ENCODE measurements around the gene CCL26.
"Not testable (repeated sequence)": the region's sequence is repeated elsewhere in the genome, so short reads cannot be mapped to it uniquely, and the experiment has no call there.

The CCL26 gene

DNA sequence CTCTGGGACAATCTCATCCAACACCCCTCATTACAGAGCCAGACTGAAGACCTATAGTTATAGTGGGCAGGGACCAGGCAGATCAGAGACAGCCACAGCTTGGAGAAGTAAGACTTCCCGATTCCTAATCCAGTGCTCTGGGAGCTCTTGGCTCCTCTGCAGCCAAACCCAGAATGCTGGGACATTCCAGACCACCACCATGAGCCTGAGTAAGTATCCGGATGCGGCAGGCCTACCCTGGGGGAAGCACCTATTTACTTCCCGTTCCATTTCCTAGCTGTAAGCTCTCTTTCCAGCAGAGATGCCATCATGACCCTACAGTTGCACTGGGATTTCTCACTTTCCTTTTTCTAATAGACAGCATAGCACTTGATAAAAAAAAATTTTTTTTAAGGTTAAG lies 49.6 kb downstream of the CCL26 start:
- Mint-ChIP-seq H3K4me3 (no peak overlapping the region), H3K9me3 (no peaks in the 10 kb centered on the region), H3K27me3 (no peaks in the 10 kb centered on the region), H3K4me1 (peaks cover 5% of the 10 kb centered on the region), H3K36me3 (no peaks in the 10 kb centered on the region), H3K27ac (no peak overlapping the region)
- ATAC-seq (ENCODE audit: low read depth): no peak
- DNase-seq (ENCODE audit: low spot score in 2 of 2): no peak

DNA sequence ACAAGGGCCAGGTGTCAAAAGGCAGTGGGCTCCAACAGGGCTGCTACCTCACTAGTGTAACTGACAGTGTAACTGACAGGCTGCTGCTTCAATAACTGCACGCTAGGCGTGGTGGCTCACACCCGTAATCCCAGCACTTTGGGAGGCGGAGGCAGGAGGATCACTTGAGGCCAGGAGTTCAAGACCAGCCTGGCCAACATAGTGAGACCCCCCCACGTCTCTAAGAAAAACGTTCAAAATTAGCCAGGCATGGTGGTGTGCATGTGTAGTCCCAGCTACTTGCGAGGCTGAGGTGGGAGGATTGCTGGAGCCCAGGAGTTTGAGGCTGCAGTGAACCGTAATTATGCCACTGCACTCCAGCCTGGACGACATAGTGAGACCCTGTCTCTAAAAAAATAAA lies 50.1 kb downstream of the CCL26 start:
- DNase-seq (ENCODE audit: low spot score in 2 of 2); H3K4me1 Mint-ChIP-seq; H3K9me3 Mint-ChIP-seq; H3K4me3 Mint-ChIP-seq; H3K27me3 Mint-ChIP-seq; H3K36me3 Mint-ChIP-seq; ATAC-seq (ENCODE audit: low read depth); H3K27ac Mint-ChIP-seq: not testable (repeated sequence)

DNA sequence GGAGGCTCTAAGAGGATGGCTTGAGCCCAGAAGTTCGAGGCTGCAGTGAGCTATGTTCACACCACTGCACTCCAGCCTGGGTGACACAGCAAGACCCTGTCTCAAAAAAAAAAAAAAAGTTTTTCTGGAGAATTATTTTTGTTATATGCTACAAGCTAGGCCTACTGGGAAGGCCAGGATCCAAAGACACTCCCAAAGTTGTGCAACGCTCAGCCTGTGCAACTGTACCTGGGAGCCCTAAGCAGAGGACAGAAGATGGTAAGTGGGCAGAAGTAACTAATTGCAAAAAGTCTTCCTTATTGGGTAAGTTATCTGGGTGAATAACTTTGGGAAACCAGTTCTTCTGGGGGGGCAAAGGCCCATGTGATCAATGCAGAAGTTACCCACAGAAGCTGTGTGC lies 50.6 kb downstream of the CCL26 start:
- ATAC-seq (ENCODE audit: low read depth): no peak

DNA sequence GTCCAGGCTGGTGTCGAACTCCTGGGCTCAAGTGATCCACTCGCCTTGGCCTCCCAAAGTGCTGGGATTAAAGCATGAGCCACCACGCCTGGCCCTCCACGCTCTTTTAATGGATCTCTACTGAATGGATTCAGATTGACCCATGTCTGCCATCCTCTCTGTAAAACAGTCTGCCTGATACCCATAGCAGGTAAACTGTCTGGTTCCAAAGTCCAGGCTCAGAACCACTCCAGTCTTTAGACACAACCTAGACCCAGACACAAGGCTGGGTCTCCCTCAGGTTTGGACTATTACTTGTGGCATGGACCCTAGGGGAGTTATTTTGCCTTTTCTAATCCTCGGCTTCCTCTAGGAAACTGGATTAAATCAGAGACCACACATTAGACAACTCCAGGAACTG lies 52.4 kb downstream of the CCL26 start:
- no peak for DNase-seq (ENCODE audit: low spot score in 2 of 2)
- Mint-ChIP-seq H3K36me3 (peaks cover 5% of the 10 kb centered on the region), H3K27ac (no peak overlapping the region), H3K4me3 (no peak overlapping the region), H3K27me3 (no peaks in the 10 kb centered on the region), H3K9me3 (peaks cover 2% of the 10 kb centered on the region), H3K4me1 (peaks cover 3% of the 10 kb centered on the region)
- ATAC-seq (ENCODE audit: low read depth): no peak

More for the DNA sequence above, 50.6 kb downstream of the CCL26 start:
- DNase-seq (ENCODE audit: low spot score in 2 of 2): no peak
- Mint-ChIP-seq H3K4me3 (no peak overlapping the region), H3K36me3 (peaks cover 2% of the 10 kb centered on the region), H3K27ac (no peak overlapping the region), H3K27me3 (no peaks in the 10 kb centered on the region), H3K4me1 (peaks cover 5% of the 10 kb centered on the region), H3K9me3 (no peaks in the 10 kb centered on the region)

All from memory B cell (primary cell).